ENCODE measurements around the gene OVAAL. TPM values are rescaled to one million over a fixed set of nuclear protein-coding genes. Genes with fewer than 3 reads are reported as not detected.
"Not testable (repeated sequence)": the region's sequence is repeated elsewhere in the genome, so short reads cannot be mapped to it uniquely, and the experiment has no call there.

OVAAL gene
- total RNA-seq, 2 donors from 2014 or later: 0.62 TPM; not detected in 1

DNA sequence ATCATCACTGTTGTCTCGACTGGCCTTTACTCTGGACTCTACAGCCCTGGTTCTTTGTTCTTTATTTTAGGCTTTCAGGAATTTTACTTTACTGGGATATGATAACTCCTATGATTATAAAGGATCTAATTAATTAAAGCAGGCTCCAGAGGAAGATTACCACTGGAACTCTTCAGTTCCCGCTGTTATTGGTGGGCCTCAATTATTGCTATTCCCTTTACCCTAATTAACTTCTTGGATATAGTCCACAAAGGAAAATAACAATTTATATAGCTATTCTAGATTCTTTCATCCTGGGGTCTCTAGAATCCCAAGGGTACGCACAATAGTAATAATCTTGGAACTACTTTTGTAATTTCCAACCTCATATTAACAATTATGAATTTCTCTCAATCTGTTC is 8.5 kb upstream of the OVAAL start:
- no peaks in the 10 kb centered on the region for H3K4me1 ChIP-seq (replicated peaks)
- no peaks in the 10 kb centered on the region for H3K9me3 ChIP-seq
- TF ChIP-seq POLR2A (IDR thresholded peaks at IDR 0.05) (no peak), POLR2AphosphoS5 (IDR thresholded peaks at IDR 0.05) (no peak)
- TF ChIP-seq, protein P1, sequence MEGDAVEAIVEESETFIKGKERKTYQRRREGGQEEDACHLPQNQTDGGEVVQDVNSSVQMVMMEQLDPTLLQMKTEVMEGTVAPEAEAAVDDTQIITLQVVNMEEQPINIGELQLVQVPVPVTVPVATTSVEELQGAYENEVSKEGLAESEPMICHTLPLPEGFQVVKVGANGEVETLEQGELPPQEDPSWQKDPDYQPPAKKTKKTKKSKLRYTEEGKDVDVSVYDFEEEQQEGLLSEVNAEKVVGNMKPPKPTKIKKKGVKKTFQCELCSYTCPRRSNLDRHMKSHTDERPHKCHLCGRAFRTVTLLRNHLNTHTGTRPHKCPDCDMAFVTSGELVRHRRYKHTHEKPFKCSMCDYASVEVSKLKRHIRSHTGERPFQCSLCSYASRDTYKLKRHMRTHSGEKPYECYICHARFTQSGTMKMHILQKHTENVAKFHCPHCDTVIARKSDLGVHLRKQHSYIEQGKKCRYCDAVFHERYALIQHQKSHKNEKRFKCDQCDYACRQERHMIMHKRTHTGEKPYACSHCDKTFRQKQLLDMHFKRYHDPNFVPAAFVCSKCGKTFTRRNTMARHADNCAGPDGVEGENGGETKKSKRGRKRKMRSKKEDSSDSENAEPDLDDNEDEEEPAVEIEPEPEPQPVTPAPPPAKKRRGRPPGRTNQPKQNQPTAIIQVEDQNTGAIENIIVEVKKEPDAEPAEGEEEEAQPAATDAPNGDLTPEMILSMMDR (IDR thresholded peaks at IDR 0.05): no peak
- no peaks in the 10 kb centered on the region for H3K27me3 ChIP-seq (replicated peaks; ENCODE audit: insufficient read depth)
- no peaks in the 10 kb centered on the region for H3K36me3 ChIP-seq
- no peak overlapping the region for H3K27ac ChIP-seq
- WGBS: 97% methylated on average over 3 of the region's 3 CpGs
- intact Hi-C loops (cut with DNase I): no loop called here
- no peak overlapping the region for H3K4me3 ChIP-seq
- no peak for DNase-seq (ENCODE audit: low spot score)

DNA sequence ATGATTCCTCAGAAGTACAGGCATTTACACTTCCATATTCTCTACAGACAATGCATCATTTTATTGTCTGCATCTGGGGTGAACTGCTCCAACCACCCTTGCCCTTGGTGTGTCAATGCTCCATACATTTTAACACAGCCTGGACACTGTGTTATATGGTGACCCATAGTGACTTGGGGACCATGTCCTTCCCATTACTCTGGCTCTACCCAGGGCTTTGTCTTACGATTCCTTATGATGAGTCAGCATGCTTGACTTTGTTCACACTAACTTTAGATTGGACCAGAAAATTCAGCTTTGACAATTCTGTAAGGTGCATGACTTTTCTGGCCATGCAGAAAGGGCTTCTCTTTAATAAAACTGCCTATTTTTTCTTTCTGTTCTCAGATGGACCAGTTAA is 6.8 kb upstream of the OVAAL start:
- H3K9me3 ChIP-seq: no peaks in the 10 kb centered on the region
- intact Hi-C loops (cut with DNase I): no loop called here
- no peak for DNase-seq (ENCODE audit: low spot score)
- H3K27ac ChIP-seq: no peak overlapping the region
- WGBS: 74% methylated on average over 1 of the region's 1 CpG
- H3K4me3 ChIP-seq: no peak overlapping the region
- TF ChIP-seq POLR2AphosphoS5 (IDR thresholded peaks at IDR 0.05) (no peak), POLR2A (IDR thresholded peaks at IDR 0.05) (no peak)
- TF ChIP-seq, protein P1 (IDR thresholded peaks at IDR 0.05): no peak
- H3K4me1 ChIP-seq (replicated peaks): no peaks in the 10 kb centered on the region
- H3K27me3 ChIP-seq (replicated peaks; ENCODE audit: insufficient read depth): no peaks in the 10 kb centered on the region
- no peaks in the 10 kb centered on the region for H3K36me3 ChIP-seq

DNA sequence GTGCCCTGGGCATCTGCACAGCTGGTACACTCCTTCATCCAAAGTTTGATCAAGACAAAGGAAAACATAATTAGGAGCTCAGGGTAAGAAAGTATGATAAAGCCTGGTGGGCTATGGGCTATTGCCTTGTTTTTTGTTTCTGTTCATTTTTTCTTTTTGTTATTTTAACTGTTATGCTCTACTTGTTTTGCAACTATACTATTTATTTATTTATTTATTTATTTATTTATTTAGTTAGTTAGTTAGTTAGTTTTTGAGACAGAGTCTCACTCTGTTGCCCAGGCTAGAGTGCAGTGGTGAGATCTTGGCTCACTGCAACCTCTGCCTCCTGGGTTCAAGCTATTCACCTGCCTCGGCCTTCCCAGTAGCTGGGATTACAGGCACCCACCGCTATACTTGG is 5.7 kb upstream of the OVAAL start:
- intact Hi-C loops (cut with DNase I); H3K36me3 ChIP-seq; H3K27ac ChIP-seq; H3K9me3 ChIP-seq; H3K27me3 ChIP-seq (replicated peaks; ENCODE audit: insufficient read depth); DNase-seq (ENCODE audit: low spot score); H3K4me3 ChIP-seq; H3K4me1 ChIP-seq (replicated peaks): not testable (repeated sequence)
- WGBS: 88% methylated on average over 2 of the region's 2 CpGs

DNA sequence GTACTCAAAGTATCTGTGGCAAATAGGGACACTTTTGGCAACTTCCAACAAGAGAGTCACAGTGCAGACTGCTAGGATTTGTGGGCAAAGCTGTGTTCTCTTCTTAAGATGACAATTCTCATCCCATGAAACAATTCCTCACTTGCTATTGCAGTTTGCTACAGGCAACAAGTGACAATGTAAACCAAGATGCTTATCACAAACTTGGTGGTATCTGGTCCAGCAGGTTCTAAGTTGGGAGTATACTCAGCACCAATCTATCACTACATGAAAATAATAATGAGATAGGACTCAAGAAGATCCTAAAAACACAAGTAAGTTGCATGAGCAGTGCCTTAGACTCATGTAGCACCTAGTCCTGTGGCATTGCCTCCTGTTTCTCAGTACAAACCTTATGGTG is 3.4 kb upstream of the OVAAL start:
- TF ChIP-seq POLR2A (IDR thresholded peaks at IDR 0.05) (no peak), POLR2AphosphoS5 (IDR thresholded peaks at IDR 0.05) (peak; percentile 22)
- TF ChIP-seq, protein P1 (IDR thresholded peaks at IDR 0.05): no peak
- no peaks in the 10 kb centered on the region for H3K27me3 ChIP-seq (replicated peaks; ENCODE audit: insufficient read depth)
- no peaks in the 10 kb centered on the region for H3K9me3 ChIP-seq
- H3K27ac ChIP-seq: no peak overlapping the region
- no peak for DNase-seq (ENCODE audit: low spot score)
- intact Hi-C loops (cut with DNase I): no loop called here
- H3K4me1 ChIP-seq (replicated peaks): no peaks in the 10 kb centered on the region
- no peak overlapping the region for H3K4me3 ChIP-seq
- H3K36me3 ChIP-seq: no peaks in the 10 kb centered on the region

DNA sequence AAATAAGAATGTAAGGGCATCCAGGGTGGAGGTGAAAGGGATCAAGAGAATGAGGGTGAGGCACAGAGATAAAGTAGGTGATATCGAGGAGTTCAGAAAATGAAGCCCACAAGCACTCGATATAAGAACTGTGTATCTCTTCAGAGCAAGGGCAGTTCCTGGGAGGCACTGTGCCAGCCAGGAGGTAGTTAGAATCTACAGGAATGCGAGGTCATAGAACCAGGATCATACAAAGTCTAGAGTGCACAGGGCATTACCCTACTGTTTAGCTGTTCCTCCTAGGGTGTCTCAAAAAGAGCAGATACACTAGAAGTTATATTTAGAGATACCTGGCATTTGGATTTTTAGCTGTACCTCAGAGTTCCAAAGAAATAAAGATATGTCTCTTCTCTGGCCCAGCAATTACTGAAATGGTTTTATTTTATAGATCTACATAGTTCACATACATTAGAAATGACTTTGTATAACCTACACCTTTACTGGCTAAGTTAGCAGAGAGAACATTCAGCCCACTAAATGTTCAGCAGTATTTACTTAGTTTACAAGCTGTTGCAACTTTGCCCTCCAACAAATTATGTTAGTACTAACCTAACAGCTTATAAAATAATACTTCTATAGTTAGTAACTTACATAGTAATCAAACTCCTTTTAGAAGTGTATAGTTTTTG is 1.6 kb downstream of the OVAAL start:
- Histone ChIP-seq H3K4me3 (no peak overlapping the region), H3K27me3 (replicated peaks; ENCODE audit: insufficient read depth) (no peaks in the 10 kb centered on the region), H3K4me1 (replicated peaks) (no peaks in the 10 kb centered on the region), H3K9me3 (no peaks in the 10 kb centered on the region), H3K27ac (peak overlapping the region in 1 of 2 donors; percentile 2), H3K36me3 (no peaks in the 10 kb centered on the region)
- DNase-seq (ENCODE audit: low spot score): no peak
- intact Hi-C loops (cut with DNase I): no loop called here
- 67% methylated on average over 3 of the region's 3 CpGs for WGBS
- TF ChIP-seq POLR2AphosphoS5 (IDR thresholded peaks at IDR 0.05) (no peak), POLR2A (IDR thresholded peaks at IDR 0.05) (no peak)
- TF ChIP-seq, protein P1 (IDR thresholded peaks at IDR 0.05): no peak
